GM12801 (cell line): ENCODE data around the gene SLC16A13.

Experiments
- TF ChIP-seq, protein P1 (sequence below): IDR thresholded peaks from one replicate; pipeline ENCODE4 v1.5.1; 2011; ENCODE audit warnings: control low read depth; ENCODE audit not compliant: insufficient read length; ENCODE audit errors: extremely low read depth

Gene SLC16A13

DNA sequence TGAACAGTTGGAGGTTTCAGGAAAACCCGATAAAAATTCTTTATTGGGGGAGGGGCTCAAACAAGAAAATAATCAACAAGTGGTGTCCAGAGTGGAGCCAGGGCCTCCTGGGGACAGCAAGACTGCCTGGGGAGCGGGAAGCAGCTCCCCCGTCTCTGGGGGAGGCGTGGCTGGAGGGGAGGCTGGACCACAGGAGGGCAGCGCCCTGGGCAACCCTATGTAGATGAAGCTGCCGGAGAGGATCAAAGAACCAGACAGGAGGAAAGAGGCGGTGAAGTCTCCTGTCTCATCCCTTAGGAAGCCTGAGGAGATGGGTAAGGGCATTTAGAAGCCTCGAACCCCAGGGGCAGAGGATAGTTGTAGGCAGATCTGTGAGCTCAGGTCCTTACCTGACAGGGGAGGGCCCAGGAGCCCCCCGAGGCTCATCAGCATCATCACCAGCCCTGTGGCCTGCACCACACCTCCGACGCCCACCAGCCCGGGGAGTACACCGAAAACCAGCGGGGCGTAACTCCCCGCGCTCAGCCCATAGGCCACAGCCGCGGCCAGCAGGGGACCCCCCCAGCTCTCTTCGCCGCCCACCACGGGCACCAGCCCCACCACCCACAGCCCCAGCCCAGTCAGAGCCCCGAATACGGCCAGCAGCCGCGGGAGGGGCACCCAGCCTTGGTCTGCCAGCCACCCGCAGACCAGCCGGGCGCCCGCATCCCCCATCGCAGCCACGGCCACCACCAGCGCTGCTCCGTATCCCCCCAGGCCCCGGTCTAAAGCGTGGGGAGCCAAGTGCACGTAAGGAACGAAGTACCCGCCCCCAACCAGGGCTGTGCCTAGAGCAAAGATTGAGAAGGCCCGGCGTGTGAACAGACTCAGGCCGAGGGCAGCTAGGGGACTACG, 6.0 kb downstream of the SLC16A13 start:
- TF ChIP-seq, protein P1, sequence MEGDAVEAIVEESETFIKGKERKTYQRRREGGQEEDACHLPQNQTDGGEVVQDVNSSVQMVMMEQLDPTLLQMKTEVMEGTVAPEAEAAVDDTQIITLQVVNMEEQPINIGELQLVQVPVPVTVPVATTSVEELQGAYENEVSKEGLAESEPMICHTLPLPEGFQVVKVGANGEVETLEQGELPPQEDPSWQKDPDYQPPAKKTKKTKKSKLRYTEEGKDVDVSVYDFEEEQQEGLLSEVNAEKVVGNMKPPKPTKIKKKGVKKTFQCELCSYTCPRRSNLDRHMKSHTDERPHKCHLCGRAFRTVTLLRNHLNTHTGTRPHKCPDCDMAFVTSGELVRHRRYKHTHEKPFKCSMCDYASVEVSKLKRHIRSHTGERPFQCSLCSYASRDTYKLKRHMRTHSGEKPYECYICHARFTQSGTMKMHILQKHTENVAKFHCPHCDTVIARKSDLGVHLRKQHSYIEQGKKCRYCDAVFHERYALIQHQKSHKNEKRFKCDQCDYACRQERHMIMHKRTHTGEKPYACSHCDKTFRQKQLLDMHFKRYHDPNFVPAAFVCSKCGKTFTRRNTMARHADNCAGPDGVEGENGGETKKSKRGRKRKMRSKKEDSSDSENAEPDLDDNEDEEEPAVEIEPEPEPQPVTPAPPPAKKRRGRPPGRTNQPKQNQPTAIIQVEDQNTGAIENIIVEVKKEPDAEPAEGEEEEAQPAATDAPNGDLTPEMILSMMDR = no peak

DNA sequence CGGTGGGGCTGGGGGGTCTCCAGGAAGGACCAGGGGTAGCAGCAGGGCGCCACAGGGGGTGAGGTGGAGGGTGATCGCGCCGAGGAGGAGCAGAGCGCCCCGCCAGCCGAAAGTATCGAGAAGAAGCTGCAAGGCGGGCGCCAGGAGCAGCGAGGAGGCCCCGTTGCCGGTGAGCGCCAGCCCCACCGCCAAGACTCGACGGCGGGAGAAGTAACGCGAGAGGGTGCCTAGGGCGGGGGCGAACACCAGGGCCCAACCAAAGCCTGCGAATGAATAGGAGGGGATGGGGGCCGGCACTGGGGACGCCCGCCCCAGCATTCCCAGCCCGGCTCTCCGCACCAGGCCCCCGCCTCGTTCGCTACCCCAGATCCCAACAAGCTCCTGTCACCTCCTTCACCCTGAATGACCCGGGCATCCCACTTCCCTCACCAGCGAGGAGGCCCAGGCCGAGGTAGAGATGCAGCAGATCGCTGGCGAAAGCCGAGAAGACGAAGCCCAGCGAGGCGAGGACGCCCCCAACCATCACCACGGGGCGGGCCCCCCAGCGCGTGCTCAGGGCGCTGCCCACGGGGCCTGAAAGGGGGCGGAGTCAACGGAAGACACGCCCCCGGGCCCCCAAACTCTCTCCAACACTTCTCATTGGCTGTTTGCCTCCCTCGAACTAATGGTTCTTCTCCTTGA, 6.8 kb downstream of the SLC16A13 start:
- TF ChIP-seq, protein P1 = no peak

DNA sequence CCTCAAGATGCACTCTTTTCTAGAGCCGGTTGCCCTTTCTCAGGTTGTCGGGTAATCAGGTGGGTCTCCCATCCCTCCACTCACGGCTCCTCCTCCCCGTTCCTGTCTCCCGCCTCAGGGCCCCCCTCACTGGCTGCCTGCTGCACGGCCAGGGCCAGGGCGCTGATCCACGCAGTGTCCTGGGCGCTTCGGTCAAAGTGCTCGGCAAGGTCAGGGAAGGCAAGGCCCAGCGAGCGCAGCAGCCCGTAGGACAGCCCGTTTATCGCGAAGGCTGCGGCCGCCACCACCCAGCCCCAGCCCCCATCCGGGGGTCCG, 7.3 kb downstream of the SLC16A13 start:
- TF ChIP-seq, protein P1 = no peak

DNA sequence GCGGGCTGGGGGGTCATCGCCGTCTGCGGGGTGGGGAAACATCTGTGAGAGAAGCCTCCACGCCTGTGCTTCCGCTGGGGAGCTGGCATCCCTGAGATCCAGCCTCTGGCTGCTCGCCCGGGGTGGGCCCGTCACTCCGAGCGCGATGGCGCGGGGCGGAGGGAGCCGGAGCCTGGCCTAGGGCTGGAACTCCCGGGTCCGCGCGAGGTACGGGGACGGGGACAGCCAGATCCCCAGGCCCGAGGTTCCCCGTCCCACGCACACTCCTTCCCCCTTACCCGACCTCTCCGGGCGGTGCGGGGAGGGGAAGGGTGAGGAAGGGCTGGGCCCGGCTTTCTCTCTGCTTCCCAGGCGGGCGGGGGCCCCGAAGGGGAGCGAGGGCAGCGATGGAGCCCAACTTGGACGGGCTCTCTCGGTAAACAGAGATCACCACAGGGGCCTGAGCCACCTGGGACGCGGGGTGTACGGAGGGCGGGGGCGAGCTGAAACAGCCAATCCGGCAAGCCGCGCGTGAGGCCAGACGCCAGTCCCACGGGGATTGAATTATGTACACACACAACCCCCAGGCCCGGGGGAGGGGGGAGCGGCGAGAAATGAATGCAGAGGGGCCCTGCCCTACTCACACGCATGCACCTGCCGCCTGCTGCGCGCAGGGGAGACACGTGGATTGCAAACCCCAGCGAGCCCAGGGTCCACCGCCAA, 7.8 kb downstream of the SLC16A13 start, which contains the start of gene SLC16A11:
Gene SLC16A11 (minus strand): TSS at position 596 of the 702 bp plus-strand sequence. CDS start 579 bp downstream, at position 17.
- TF ChIP-seq, protein P1 = no peak

DNA sequence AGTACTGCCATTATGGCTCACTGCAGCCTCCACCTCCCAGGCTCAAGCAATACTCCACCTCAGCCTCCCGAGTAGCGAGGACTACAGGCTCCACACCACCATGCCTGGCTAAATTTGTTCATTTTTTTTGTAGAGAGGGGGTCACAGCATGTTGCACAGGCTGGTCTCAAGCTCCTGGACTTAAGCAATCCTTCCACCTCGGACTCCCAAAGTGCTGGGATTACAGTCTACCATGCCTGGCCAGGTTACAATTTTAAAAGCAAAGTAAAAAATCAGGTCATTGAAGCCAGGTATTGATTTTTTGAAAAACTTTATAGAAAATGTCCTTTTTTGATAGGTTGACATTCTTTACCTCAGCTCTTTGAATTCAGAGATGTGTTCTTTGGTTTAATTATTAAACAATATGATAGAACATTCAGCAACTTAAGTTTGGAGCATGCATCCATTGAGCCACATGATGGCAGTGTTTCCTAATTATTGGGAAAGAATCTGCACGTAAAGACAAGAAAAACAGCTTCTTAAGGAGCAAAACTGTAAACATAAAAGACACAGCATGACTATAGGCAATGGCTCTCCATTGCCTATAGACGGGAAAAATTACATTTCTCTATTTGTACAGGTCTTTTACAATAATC, 9.8 kb downstream of the SLC16A13 start:
- TF ChIP-seq, protein P1 = no peak

DNA sequence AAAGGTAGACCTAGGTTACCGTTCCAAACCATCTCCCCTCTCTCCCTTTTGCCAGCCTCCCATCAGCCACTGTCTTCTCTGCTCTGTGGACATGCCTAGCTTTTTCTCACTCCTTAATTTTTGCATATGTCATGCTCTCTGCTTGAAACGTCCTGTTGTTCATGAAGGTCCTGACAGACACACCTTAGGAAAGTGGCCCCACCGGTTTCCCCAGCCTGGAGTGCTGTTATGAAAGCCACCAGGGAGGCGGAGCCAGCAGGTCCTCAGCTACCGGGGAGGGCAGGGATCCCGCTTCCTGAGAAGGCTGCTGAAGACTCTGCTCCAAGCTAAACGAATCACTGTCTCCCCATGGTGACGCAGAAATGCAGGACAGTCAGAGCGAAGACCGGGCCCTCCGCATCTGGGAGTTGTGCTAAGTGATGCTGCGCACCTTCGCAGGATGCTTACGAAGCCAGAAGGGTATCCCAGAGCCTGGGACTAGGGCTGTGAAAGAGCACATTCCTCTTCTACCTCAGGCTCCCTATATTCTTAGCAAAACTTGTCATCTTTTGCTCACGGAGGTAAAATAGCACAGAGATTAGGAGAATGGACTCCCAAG, 10.4 kb downstream of the SLC16A13 start:
- TF ChIP-seq, protein P1 = no peak

DNA sequence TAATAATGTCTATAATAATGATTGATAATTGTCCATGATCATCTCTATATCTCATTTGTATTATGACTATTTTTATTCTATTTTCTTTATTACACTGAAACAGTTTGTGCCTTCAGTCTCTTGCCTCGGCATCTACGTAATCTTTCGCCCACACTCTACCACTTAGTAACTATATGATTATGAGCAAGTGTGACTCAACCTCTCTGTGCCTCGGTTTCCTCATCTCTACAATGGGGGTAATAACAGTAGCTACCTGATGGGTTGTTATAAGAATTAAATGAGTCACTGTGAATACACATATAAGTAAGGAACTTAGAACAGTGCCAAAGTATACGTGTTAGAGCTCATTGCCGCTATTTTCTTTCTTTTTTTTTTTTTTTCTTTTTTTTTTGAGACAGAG, 11.8 kb downstream of the SLC16A13 start:
- TF ChIP-seq, protein P1 = no peak
